ENCODE results near the gene TMEM270. TPM values are rescaled to one million over a fixed set of nuclear protein-coding genes. Genes with fewer than 3 reads are reported as not detected.
"Not testable (repeated sequence)": the region's sequence is repeated elsewhere in the genome, so short reads cannot be mapped to it uniquely, and the experiment has no call there.

TMEM270 gene, protein sequence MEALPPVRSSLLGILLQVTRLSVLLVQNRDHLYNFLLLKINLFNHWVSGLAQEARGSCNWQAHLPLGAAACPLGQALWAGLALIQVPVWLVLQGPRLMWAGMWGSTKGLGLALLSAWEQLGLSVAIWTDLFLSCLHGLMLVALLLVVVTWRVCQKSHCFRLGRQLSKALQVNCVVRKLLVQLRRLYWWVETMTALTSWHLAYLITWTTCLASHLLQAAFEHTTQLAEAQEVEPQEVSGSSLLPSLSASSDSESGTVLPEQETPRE
- total RNA-seq, result not detected in 2 replicates

DNA sequence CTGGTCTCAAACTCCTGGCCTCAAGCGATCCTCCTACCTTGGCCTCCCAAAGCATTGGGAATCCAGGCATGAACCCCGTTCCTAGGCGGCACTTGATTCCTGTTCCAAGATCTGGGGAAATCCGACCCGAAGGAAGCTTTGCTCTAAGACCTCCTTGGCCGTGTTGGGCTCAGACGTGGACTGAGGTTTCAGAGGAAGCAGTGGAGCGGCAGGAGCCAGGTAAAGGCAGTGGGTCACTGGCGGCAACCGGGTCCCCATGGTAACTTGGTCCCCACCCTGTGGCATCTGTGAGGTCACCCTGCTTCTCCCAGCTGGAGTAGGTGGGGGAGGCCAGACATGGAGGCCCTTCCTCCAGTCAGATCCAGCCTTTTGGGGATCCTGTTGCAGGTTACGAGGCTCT is at the start of gene TMEM270:
Gene TMEM270, plus strand, starts transcription at position 301 of the 400 bp plus-strand sequence. Its CDS starts 36 bp downstream, at position 337.
- intact Hi-C loops (cut with micrococcal nuclease), result loop anchor here (10.0 kb wide), 1 partner anchor 164 kb away; the partner anchor contains the start of gene ELN
- H3K27ac Mint-ChIP-seq, result no peak within 1 kb of the TSS
- no peak for DNase-seq (ENCODE audit: low spot score)

DNA sequence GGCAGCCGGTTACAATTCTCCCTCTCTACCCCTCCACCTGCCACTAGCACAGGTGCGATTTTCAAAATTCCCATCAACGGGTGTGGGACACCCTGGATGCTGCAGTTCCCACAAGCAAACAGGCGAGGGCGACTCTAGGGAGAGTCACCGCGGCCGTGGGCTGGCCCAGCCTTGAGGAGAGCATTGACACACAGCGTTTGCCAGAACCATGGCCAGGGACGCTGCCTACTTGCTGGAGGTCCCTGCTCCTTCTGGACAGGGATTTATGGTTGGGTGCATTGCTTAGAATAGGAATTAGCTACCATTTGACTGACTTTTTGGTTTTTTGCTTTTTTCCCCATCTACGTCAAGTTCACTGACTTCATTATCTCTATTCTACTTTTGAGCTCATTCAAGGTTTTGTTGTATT is 49.2 kb upstream of the TMEM270 start:
- H3K27ac Mint-ChIP-seq, result no peak overlapping the region
- H3K36me3 Mint-ChIP-seq (ENCODE audit: low read depth), result no peaks in the 10 kb centered on the region
- H3K9me3 Mint-ChIP-seq, result no peaks in the 10 kb centered on the region
- DNase-seq (ENCODE audit: low spot score), result peak; percentile 26
- intact Hi-C loops (cut with micrococcal nuclease), result loop anchor here (1.0 kb wide), 1 partner anchor 44 kb away; no protein-coding TSS in a partner anchor
- peaks cover 5% of the 10 kb centered on the region for H3K27me3 Mint-ChIP-seq (ENCODE audit: low read depth)
- no peaks in the 10 kb centered on the region for H3K4me1 Mint-ChIP-seq (ENCODE audit: low read depth)
- no peak overlapping the region for H3K4me3 Mint-ChIP-seq (ENCODE audit: low read depth)

More for the DNA sequence above, at the start of gene TMEM270:
- H3K36me3 Mint-ChIP-seq (ENCODE audit: low read depth), result no peaks in the 10 kb centered on the region
- no peak within 1 kb of the TSS for H3K4me3 Mint-ChIP-seq (ENCODE audit: low read depth)
- H3K9me3 Mint-ChIP-seq, result no peaks in the 10 kb centered on the region
- peaks cover 2% of the 10 kb centered on the region for H3K4me1 Mint-ChIP-seq (ENCODE audit: low read depth)
- H3K27me3 Mint-ChIP-seq (ENCODE audit: low read depth), result peaks cover 16% of the 10 kb centered on the region

DNA sequence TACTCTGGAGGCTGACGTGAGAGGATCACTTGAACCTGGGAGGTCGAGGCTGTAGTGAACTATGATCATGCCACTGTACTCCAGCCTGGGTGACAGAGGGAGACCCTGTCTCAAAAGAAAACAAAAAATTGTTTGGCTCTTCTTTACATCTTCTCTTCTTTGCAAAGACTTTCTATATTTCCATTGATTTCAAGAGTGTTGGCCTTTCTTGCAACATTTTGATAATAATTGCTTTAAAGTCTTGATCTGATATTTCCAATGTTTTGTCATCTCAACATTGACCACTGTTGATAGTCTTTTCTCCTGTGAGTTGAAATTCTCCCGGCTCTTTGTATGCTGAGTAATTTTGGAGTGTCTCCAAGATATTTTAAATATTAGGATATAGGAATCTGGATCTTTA is 48.0 kb upstream of the TMEM270 start:
- intact Hi-C loops (cut with micrococcal nuclease), result no loop called here

DNA sequence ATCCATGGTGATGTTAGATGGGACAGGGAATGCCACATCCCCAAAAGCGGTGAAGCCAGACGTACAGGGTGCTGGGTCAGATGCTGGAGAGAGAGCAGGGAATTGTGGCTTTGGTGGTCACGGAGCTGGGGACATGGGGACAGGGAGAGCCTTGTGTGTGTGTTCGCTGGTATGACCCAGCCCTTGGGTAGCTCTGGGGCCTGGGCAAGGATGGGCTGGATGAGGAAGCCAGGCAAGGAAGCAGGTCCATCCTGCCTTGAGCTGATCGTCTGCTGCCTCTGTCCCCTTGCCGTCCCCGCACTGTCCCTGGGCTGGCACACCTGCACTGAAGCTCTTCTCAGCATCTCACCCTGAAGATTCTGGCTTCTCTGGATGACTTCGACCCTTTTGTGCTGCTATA is 45.5 kb upstream of the TMEM270 start:
- intact Hi-C loops (cut with micrococcal nuclease), result no loop called here
- Mint-ChIP-seq H3K4me1 (ENCODE audit: low read depth) (no peaks in the 10 kb centered on the region), H3K4me3 (ENCODE audit: low read depth) (no peak overlapping the region), H3K36me3 (ENCODE audit: low read depth) (no peaks in the 10 kb centered on the region), H3K27ac (no peak overlapping the region), H3K9me3 (no peaks in the 10 kb centered on the region), H3K27me3 (ENCODE audit: low read depth) (peaks cover 7% of the 10 kb centered on the region)
- DNase-seq (ENCODE audit: low spot score), result no peak

More for the DNA sequence above, 48.0 kb upstream of the TMEM270 start:
- Mint-ChIP-seq H3K9me3 (no peaks in the 10 kb centered on the region), H3K4me3 (ENCODE audit: low read depth) (no peak overlapping the region), H3K4me1 (ENCODE audit: low read depth) (no peaks in the 10 kb centered on the region), H3K27me3 (ENCODE audit: low read depth) (peaks cover 5% of the 10 kb centered on the region), H3K27ac (no peak overlapping the region), H3K36me3 (ENCODE audit: low read depth) (no peaks in the 10 kb centered on the region)
- DNase-seq (ENCODE audit: low spot score), result no peak

DNA sequence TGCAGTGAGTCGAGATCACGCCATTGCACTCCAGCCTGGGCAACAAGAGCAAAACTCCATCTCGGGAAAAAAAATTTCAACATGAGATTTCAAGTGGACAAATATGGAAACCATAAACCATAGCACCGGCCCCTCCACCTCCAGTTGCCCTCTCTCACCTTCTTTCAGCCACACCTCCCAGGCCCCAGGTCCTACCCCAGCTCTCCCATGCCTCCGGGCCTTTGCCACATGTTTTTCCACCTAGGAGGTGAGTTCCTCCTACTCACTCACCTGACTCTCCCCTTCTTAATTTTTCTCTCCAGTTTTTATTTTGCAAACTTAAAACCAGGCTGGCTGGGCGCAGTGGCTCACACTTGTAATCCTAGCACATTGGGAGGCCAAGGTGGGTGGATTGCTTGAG is 43.8 kb upstream of the TMEM270 start:
- H3K9me3 Mint-ChIP-seq, result no peaks in the 10 kb centered on the region
- H3K36me3 Mint-ChIP-seq (ENCODE audit: low read depth), result no peaks in the 10 kb centered on the region
- intact Hi-C loops (cut with micrococcal nuclease), result no loop called here

DNA sequence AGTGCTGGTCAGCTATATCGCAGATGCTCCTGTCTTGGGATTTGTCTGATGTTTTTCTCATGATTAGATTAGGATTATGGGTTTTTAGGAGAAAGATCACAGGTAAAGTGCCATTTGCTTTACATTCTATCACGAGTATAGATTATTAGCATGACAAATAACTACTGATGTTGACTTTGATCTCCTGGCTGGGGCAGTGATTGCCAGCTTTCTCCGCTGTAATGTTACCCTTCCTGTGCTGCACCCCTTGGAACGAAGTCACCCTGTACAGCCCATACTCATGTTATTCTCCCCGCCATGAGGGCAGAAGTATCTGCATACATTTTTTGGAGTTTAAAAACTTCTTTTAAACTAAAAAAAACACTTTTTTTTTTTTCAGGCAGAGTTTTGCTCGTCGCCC is 40.9 kb upstream of the TMEM270 start:
- Mint-ChIP-seq H3K36me3 (ENCODE audit: low read depth) (no peaks in the 10 kb centered on the region), H3K9me3 (no peaks in the 10 kb centered on the region), H3K27ac (no peak overlapping the region), H3K4me1 (ENCODE audit: low read depth) (no peaks in the 10 kb centered on the region), H3K4me3 (ENCODE audit: low read depth) (no peak overlapping the region), H3K27me3 (ENCODE audit: low read depth) (peaks cover 4% of the 10 kb centered on the region)
- no peak for DNase-seq (ENCODE audit: low spot score)
- intact Hi-C loops (cut with micrococcal nuclease), result no loop called here

More for the DNA sequence above, 43.8 kb upstream of the TMEM270 start:
- Mint-ChIP-seq H3K27me3 (ENCODE audit: low read depth) (peaks cover 5% of the 10 kb centered on the region), H3K27ac (no peak overlapping the region), H3K4me3 (ENCODE audit: low read depth) (no peak overlapping the region), H3K4me1 (ENCODE audit: low read depth) (no peaks in the 10 kb centered on the region)
- DNase-seq (ENCODE audit: low spot score), result no peak

DNA sequence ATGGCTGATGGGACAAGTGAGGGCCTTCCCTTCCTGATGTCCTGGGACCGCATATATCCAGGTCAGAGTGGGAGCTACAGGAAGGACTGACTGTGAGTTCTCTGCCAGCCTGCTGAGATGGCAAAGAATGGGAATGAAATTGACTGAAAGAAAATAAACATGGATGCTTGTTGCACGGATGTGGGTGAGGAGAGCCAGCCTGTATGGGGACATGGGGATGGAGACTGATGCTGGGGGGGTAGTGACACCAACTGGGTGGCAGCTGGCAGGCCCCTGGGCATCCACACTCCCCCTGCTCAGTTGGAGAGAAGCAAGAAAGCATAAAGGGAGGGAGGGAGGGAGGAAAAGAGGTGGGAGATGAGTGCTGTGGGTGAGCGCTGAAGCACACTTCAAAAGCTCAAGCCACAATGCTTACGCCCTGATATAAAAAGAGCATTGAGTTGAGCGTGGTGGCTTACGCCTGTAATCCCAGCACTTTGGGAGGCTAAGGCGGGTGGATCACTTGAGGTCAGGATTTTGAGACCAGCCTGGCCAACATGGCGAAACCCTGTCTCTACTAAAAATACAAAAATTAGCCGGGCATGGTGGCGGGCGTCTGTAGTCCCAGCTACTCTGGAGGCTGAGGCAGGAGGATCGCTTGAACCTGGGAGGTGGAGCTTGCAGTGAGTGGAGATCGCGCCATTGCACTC is 39.2 kb upstream of the TMEM270 start:
- DNase-seq (ENCODE audit: low spot score); H3K4me3 Mint-ChIP-seq (ENCODE audit: low read depth); intact Hi-C loops (cut with micrococcal nuclease); H3K4me1 Mint-ChIP-seq (ENCODE audit: low read depth); H3K9me3 Mint-ChIP-seq; H3K27ac Mint-ChIP-seq; H3K27me3 Mint-ChIP-seq (ENCODE audit: low read depth); H3K36me3 Mint-ChIP-seq (ENCODE audit: low read depth): not testable (repeated sequence)

DNA sequence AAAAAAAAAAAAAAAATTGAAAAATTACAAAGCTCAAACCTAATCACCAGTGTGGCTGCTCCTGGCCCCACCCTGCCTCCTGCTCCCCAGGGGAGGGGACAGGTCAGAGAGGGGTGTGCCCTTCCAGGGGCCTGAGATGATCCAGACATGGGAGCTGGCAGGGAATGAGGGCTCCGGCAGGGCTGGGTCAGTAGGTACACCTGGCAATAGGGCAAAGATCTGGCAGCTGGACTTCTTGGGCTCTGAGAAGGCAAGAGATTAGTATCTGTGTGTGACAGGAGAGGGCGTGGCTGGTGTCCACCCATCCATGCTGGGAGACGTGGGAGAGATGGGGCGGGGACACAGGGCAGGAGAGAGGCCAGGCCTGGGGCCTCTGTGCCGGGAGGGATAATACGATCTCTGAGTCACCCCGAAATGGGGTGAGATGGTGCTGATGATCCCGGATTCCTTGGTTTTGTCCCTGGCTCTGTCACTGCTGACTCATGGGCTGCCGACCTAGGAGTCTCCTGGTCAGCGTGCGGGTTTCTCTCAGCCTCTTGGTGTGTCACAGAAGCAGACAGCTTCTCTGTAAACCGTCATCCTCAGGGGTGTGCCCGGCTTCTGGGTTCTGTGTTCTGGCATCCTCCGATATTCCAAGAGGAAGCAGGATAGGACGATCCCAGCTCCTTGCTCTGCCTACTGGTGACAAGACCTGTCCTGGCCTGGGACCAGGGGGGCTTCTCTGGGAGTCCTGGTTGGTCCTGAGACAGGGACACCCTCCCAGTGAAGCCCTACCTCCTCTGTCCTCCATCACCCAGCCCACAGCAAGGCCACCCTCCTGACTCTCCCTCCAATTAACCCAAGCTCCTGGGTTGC is 38.4 kb upstream of the TMEM270 start:
- intact Hi-C loops (cut with micrococcal nuclease), result no loop called here
- peaks cover 17% of the 10 kb centered on the region for H3K27me3 Mint-ChIP-seq (ENCODE audit: low read depth)
- no peak overlapping the region for H3K27ac Mint-ChIP-seq

DNA sequence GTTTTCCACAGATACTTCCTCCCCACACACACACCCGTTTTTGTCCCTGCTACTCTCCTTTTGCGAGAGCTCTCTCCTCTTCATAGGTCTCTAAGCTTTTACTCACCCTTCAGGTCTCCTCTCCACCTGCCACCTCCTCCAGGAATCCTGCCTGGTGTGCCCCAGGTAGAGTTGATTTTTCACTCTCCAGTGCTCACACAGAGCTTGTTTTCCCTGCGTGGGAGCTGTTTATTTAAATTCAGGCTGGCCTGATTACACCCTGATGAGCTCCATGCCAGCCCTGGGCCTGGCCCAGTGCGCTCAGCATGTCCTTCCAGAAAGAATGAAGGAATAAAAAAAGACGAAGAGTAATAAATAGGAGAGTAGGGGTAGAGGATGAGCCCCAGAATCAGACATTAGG is 37.7 kb upstream of the TMEM270 start:
- Mint-ChIP-seq H3K27ac (no peak overlapping the region), H3K4me1 (ENCODE audit: low read depth) (peaks cover 10% of the 10 kb centered on the region), H3K4me3 (ENCODE audit: low read depth) (no peak overlapping the region), H3K36me3 (ENCODE audit: low read depth) (no peaks in the 10 kb centered on the region), H3K9me3 (no peaks in the 10 kb centered on the region), H3K27me3 (ENCODE audit: low read depth) (peaks cover 17% of the 10 kb centered on the region)
- intact Hi-C loops (cut with micrococcal nuclease), result no loop called here
- no peak for DNase-seq (ENCODE audit: low spot score)

More for the DNA sequence above, 38.4 kb upstream of the TMEM270 start:
- Mint-ChIP-seq H3K4me3 (ENCODE audit: low read depth) (no peak overlapping the region), H3K36me3 (ENCODE audit: low read depth) (no peaks in the 10 kb centered on the region), H3K9me3 (no peaks in the 10 kb centered on the region), H3K4me1 (ENCODE audit: low read depth) (peaks cover 7% of the 10 kb centered on the region)
- no peak for DNase-seq (ENCODE audit: low spot score)

DNA sequence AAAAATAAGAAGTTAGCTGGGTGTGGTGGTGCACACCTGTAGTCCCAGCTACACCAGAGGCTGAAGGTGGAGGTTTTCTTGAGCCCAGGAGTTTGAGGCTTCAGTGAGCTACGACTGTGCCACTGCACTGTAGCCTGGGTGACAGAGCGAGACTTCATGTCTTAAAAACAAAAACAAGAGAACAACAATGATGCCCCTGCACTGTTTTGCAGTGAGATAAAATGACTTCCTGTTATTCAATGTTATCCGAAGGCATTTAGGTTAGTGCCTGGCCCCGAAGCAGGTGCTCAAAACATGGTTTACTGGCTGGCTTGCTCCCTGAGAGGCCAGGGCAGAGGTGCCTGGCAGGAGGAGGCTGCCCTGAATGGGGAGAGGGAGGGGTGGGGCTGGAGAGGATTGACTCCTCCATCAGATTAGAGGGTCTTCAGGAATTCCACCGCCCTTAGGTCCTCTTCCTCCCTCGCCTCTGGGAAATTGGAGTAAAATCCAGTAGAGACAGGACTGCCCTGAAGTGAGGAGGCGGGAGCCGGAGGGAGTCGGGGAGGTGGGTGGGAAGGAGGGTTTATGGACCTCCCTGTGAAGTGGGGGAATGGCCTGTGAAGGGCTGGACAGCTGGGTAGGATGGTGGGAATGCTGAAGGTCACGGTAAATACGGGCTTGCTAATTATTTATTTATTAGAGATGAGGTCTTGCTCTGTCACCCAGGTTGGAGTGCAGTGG is 36.9 kb upstream of the TMEM270 start:
- Mint-ChIP-seq H3K27ac (no peak overlapping the region), H3K27me3 (ENCODE audit: low read depth) (peaks cover 18% of the 10 kb centered on the region), H3K4me1 (ENCODE audit: low read depth) (peaks cover 15% of the 10 kb centered on the region), H3K9me3 (no peaks in the 10 kb centered on the region), H3K4me3 (ENCODE audit: low read depth) (no peak overlapping the region), H3K36me3 (ENCODE audit: low read depth) (no peaks in the 10 kb centered on the region)
- no peak for DNase-seq (ENCODE audit: low spot score)
- intact Hi-C loops (cut with micrococcal nuclease), result no loop called here

DNA sequence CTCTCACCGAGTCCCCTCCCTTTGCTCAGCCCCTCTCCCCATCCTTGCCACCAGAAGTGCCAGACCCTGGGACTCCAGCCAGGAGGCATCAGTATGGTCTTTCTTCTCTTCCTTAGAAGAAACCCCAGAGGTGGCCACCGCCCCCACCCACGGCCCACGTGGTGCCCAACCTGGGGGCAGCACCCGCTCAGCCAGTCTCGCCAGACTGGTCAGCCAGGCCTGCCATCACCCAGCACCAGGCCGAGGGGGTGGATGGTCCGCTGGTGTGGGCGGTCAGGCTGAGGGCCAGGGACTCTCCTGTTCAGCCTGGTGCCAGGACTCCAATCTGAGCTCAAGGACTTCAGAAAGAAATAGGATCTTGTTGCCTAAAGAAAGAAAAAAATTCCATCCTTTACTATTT is 36.0 kb upstream of the TMEM270 start:
- Mint-ChIP-seq H3K27me3 (ENCODE audit: low read depth) (peaks cover 18% of the 10 kb centered on the region), H3K27ac (no peak overlapping the region), H3K9me3 (no peaks in the 10 kb centered on the region), H3K4me1 (ENCODE audit: low read depth) (peaks cover 16% of the 10 kb centered on the region), H3K4me3 (ENCODE audit: low read depth) (no peak overlapping the region), H3K36me3 (ENCODE audit: low read depth) (no peaks in the 10 kb centered on the region)
- intact Hi-C loops (cut with micrococcal nuclease), result no loop called here
- DNase-seq (ENCODE audit: low spot score), result no peak

DNA sequence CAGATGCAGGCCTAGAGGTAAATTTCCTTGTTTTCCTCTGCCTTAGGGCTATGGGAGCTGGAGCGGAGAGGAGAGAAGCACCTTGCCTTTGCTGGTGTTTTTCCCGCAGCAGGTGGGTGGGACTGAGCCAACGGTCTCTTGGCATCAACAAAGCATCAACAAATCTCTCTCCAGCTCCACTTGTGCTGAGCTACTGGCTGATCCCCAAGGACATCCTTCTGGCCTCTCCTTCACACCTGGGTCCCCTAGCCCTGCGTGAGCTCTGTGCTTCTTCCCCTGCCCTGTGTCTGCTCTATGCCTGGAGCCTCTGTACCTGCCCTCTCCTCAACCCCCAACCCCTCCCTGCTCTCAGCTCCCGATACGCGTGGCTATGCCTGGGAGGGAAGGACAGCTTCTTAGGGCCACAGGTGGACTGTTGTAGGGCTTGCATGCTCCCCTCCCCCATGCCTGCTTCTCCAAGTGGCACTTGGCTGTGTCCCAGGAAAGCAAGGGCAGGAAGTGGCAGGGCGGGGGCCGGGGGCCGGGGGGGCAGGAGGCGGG is 33.3 kb upstream of the TMEM270 start:
- intact Hi-C loops (cut with micrococcal nuclease), result no loop called here
- H3K27ac Mint-ChIP-seq, result no peak overlapping the region
- no peak for DNase-seq (ENCODE audit: low spot score)
- no peak overlapping the region for H3K4me3 Mint-ChIP-seq (ENCODE audit: low read depth)
- no peaks in the 10 kb centered on the region for H3K36me3 Mint-ChIP-seq (ENCODE audit: low read depth)
- H3K9me3 Mint-ChIP-seq, result no peaks in the 10 kb centered on the region
- H3K4me1 Mint-ChIP-seq (ENCODE audit: low read depth), result peaks cover 16% of the 10 kb centered on the region
- H3K27me3 Mint-ChIP-seq (ENCODE audit: low read depth), result peaks cover 18% of the 10 kb centered on the region

Data from activated T-helper 2 cell treated with anti-CD3 and anti-CD28 coated beads, Interferon-gamma antibody, Interleukin-2, Interleukin-4, amounts not matched to agents 10 μg/mL and 5 μg/mL and 100 μg/mL, durations not matched to agents 14 hours and 24 hours and 36 hours (primary cell).